ENCODE measurements around the gene KRTAP4-6. TPM values are rescaled to one million over a fixed set of nuclear protein-coding genes. Genes with fewer than 3 reads are reported as not detected.
"Not testable (repeated sequence)": the region's sequence is repeated elsewhere in the genome, so short reads cannot be mapped to it uniquely, and the experiment has no call there.

KRTAP4-6 gene
- total RNA-seq, 1 donor from 2014 or later: not detected

DNA sequence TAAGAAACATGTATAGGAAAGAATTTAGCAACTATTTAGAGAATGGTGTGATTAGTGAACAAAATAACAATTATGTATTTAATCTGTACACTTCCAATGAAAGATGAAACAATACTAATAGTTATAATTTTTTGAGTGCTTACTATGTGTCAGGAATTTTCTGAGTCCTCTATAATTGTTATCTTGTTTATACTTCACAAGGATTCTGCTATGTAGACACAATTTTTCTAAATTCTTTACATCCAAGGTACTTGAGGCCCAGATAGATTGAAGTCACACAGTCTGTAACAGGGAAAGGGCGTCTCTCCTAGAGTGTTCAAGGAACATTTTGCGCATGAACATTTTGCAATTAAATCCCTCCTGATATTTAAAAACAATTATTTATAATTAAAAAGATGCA lies 15.3 kb downstream of the KRTAP4-6 start:
- Histone ChIP-seq H3K36me3 (ENCODE audit: control insufficient read depth, insufficient read depth, low read length) (no peaks in the 10 kb centered on the region), H3K4me3 (ENCODE audit: low read depth, low read length) (no peak overlapping the region), H3K27me3 (ENCODE audit: control insufficient read depth, insufficient read depth, low read length) (no peaks in the 10 kb centered on the region)
- DNase-seq (ENCODE audit: low read depth): no peak
- TF ChIP-seq, protein P1, sequence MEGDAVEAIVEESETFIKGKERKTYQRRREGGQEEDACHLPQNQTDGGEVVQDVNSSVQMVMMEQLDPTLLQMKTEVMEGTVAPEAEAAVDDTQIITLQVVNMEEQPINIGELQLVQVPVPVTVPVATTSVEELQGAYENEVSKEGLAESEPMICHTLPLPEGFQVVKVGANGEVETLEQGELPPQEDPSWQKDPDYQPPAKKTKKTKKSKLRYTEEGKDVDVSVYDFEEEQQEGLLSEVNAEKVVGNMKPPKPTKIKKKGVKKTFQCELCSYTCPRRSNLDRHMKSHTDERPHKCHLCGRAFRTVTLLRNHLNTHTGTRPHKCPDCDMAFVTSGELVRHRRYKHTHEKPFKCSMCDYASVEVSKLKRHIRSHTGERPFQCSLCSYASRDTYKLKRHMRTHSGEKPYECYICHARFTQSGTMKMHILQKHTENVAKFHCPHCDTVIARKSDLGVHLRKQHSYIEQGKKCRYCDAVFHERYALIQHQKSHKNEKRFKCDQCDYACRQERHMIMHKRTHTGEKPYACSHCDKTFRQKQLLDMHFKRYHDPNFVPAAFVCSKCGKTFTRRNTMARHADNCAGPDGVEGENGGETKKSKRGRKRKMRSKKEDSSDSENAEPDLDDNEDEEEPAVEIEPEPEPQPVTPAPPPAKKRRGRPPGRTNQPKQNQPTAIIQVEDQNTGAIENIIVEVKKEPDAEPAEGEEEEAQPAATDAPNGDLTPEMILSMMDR (IDR thresholded peaks at IDR 0.05; ENCODE audit: insufficient read depth, low read length, poor library complexity, severe bottlenecking): no peak

DNA sequence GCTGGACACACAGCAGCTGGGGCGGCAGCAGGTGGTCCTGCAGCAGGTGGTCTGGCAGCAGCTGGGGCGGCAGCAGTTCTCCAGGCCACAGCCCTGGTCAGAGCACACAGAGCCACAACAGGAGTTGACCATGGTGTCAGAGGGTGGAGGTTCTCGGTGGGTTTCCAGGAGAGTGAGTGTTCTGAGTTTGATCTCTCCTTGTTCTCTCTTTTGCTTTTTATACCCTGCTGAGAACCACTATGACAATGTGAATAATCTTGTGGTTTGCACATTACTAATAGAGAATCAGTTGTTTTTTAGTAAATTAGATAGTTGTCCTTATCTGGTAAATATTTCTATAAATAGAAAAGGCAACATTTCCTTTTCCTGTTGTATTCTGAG lies 16.4 kb downstream of the KRTAP4-6 start, which contains the start of gene KRTAP4-12:
TSS of gene KRTAP4-12 (minus strand) at position 192 of the 381 bp plus-strand sequence. CDS start at position 132, 60 bp downstream.
- not testable (repeated sequence) for H3K27me3 ChIP-seq (ENCODE audit: control insufficient read depth, insufficient read depth, low read length); DNase-seq (ENCODE audit: low read depth); H3K36me3 ChIP-seq (ENCODE audit: control insufficient read depth, insufficient read depth, low read length); H3K4me3 ChIP-seq (ENCODE audit: low read depth, low read length)

DNA sequence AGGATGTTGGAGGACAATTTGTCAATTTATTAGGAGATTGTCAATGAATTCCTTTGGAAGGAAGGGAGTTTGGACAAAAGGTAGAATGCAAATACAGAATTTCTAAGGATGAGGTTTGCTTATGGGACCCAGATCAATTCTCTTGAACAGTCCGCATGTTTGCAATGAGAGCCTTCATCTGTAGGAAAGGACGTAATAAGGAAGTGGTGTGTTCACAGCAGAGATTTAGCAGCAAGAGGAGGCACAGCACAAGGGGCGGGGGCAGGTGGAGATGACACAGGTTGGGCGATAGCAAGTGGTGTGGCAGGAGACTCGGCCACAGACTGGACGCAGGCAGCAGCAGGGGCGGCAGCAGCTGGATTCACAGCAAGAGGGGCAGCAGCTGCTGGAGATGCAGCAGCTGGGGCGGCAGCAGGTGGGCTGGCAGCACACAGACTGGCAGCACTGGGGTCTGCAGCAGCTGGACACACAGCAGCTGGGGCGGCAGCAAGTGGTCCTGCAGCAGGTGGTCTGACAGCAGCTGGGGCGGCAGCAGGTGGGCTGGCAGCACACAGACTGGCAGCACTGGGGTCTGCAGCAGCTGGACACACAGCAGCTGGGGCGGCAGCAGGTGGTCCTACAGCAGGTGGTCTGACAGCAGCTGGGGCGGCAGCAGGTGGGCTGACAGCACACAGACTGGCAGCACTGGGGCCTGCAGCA lies 16.9 kb downstream of the KRTAP4-6 start:
- H3K4me3 ChIP-seq (ENCODE audit: low read depth, low read length); H3K36me3 ChIP-seq (ENCODE audit: control insufficient read depth, insufficient read depth, low read length); H3K27me3 ChIP-seq (ENCODE audit: control insufficient read depth, insufficient read depth, low read length); DNase-seq (ENCODE audit: low read depth): not testable (repeated sequence)

DNA sequence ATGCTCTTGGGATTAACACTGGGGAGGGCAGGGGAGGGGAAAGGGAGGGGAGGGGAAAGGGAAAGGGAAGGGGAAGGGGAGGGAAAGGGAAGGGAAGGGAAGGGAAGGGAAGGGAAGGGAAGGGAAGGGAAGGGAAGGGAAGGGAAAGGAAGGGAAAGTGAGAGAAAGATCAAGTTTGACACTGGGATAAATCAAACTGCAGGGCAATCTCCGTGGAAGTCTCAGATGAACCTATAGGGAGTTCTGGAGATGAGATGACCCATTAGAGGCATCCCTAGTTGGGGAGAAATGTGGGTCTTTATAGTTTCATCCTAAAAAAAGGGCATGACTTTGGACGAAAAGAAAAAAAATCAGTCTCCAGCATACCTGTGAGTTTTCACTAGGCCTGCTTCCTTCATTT lies 18.6 kb downstream of the KRTAP4-6 start:
- TF ChIP-seq, protein P1 (IDR thresholded peaks at IDR 0.05; ENCODE audit: insufficient read depth, low read length, poor library complexity, severe bottlenecking): no peak
- H3K36me3 ChIP-seq (ENCODE audit: control insufficient read depth, insufficient read depth, low read length): no peaks in the 10 kb centered on the region
- H3K27me3 ChIP-seq (ENCODE audit: control insufficient read depth, insufficient read depth, low read length): no peaks in the 10 kb centered on the region
- H3K4me3 ChIP-seq (ENCODE audit: low read depth, low read length): no peak overlapping the region
- no peak for DNase-seq (ENCODE audit: low read depth)

DNA sequence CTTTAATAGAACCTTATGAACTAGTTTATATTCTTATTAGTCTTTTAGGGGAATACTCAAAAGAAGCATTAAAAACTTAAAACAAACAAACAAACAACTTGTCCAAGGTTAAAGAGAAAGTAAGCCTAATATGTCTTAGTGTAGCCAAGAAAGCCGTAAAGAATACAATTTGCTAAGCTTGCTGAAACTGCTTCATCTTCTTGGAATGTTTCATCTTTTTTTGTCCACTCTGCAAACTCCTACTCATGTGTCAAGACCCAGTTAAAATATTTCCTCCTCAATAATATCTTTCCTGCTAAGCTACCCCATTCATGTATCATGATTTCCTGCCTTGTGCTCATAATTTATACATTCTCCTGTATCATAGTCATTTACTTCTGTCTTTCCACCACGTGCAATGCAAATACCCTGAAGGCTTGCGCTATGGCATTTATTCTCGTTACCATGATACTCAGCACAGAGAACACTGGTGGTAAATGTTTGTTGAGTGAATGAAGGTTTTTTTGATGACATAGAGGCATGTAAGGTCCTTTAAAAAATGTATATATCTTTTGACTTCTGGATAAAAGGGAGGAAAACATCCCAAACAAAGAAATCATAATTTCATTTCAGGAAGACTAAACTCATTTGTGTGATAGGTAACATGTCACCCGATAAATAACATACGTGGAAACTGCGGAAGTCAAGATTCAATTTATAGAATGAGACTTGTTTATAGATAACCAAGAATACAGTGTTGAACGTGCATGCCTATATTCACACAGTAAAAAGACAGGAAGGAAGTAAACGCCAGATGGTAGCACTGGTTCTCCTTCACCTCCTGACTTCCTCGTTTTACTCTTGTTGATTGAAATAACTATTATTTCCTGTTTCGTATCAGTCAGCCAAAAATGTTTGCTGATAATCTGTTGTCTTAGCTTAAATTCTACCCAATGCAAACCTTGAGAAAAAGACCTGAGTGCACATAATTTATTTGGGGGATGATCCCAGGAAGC lies 20.4 kb downstream of the KRTAP4-6 start:
- not testable (repeated sequence) for DNase-seq (ENCODE audit: low read depth); H3K4me3 ChIP-seq (ENCODE audit: low read depth, low read length); H3K36me3 ChIP-seq (ENCODE audit: control insufficient read depth, insufficient read depth, low read length); H3K27me3 ChIP-seq (ENCODE audit: control insufficient read depth, insufficient read depth, low read length)

DNA sequence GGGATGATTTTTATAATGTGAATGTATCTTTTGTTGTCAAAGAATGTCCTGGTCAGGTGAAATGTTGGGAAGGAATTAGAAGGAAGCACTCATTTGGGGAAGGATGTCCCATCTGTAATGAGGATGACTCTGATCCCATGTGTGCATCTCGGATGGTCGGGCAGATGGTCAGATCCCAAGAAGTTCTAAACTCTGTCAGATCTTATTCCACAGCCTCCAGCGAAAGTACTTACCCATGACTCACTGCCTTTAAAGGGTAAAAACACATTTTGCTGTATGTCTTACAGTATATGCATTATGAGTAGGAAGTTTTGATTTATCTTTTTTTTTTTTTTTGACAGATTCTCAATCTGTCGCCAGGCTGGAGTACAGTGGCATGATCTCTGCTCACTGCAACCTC lies 21.6 kb downstream of the KRTAP4-6 start:
- H3K4me3 ChIP-seq (ENCODE audit: low read depth, low read length): no peak overlapping the region
- H3K27me3 ChIP-seq (ENCODE audit: control insufficient read depth, insufficient read depth, low read length): no peaks in the 10 kb centered on the region
- H3K36me3 ChIP-seq (ENCODE audit: control insufficient read depth, insufficient read depth, low read length): no peaks in the 10 kb centered on the region
- TF ChIP-seq, protein P1 (IDR thresholded peaks at IDR 0.05; ENCODE audit: insufficient read depth, low read length, poor library complexity, severe bottlenecking): no peak
- no peak for DNase-seq (ENCODE audit: low read depth)

DNA sequence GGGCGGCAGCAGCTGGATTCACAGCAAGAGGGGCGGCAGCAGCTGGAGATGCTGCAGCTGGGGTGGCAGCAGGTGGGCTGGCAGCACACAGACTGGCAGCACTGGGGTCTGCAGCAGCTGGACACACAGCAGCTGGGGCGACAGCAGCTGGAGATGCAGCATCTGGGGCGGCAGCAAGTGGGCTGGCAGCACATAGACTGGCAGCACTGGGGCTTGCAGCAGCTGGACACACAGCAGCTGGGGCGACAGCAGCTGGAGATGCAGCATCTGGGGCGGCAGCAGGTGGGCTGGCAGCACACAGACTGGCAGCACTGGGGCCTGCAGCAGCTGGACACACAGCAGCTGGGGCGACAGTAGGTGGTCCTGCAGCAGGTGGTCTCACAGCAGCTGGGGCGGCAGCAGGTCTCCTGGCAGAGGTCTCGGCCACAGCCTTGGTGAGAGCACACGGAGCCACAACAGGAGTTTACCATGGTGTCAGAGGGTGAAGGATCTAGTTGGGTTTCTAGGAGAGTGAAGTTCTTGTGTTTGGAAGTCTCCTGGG lies 22.4 kb downstream of the KRTAP4-6 start, which contains the start of gene KRTAP4-11:
TSS of gene KRTAP4-11 (minus strand) at position 528 of the 541 bp plus-strand sequence. CDS start at position 470, 58 bp downstream.
- not testable (repeated sequence) for DNase-seq (ENCODE audit: low read depth); H3K4me3 ChIP-seq (ENCODE audit: low read depth, low read length); H3K36me3 ChIP-seq (ENCODE audit: control insufficient read depth, insufficient read depth, low read length); H3K27me3 ChIP-seq (ENCODE audit: control insufficient read depth, insufficient read depth, low read length)
